ENCODE data around the gene A2ML1.
"Not testable (repeated sequence)": the region's sequence is repeated elsewhere in the genome, so short reads cannot be mapped to it uniquely, and the experiment has no call there.

Gene A2ML1

GRCh38 chr12:8822298-8822697 lies at the start of gene A2ML1:
TSS of gene A2ML1 (plus strand) at chr12:8822621. CDS start at chr12:8822652, 31 bp downstream.
- DNase-seq (ENCODE audit: low spot score): no peak

GRCh38 chr12:8773461-8773860 lies 49.0 kb upstream of the A2ML1 start:
- no peak for DNase-seq (ENCODE audit: low spot score)

GRCh38 chr12:8779281-8779680 lies 43.1 kb upstream of the A2ML1 start:
- DNase-seq (ENCODE audit: low spot score): no peak

GRCh38 chr12:8779862-8780261 lies 42.6 kb upstream of the A2ML1 start:
- DNase-seq (ENCODE audit: low spot score): no peak

- peak; percentile 27 for DNase-seq (ENCODE audit: low spot score)
Measured at GRCh38 chr12:8780389-8780788, 42.0 kb upstream of the A2ML1 start.

- no peak for DNase-seq (ENCODE audit: low spot score)
Measured at GRCh38 chr12:8781381-8782127, 40.9 kb upstream of the A2ML1 start.

- no peak for DNase-seq (ENCODE audit: low spot score)
Measured at GRCh38 chr12:8784290-8784888, 38.0 kb upstream of the A2ML1 start.

GRCh38 chr12:8785499-8785898 lies 36.9 kb upstream of the A2ML1 start:
- no peak for DNase-seq (ENCODE audit: low spot score)

- DNase-seq (ENCODE audit: low spot score): not testable (repeated sequence)
Measured at GRCh38 chr12:8787206-8787605, 35.2 kb upstream of the A2ML1 start.

- not testable (repeated sequence) for DNase-seq (ENCODE audit: low spot score)
Measured at GRCh38 chr12:8788706-8789105, 33.7 kb upstream of the A2ML1 start.

GRCh38 chr12:8789341-8790013 lies 32.9 kb upstream of the A2ML1 start:
- not testable (repeated sequence) for DNase-seq (ENCODE audit: low spot score)

- DNase-seq (ENCODE audit: low spot score): not testable (repeated sequence)
Measured at GRCh38 chr12:8793226-8793625, 29.2 kb upstream of the A2ML1 start.

GRCh38 chr12:8794611-8795010 lies 27.8 kb upstream of the A2ML1 start:
- not testable (repeated sequence) for DNase-seq (ENCODE audit: low spot score)

- DNase-seq (ENCODE audit: low spot score): no peak
Measured at GRCh38 chr12:8796831-8797626, 25.4 kb upstream of the A2ML1 start.

GRCh38 chr12:8801213-8801612 lies 21.2 kb upstream of the A2ML1 start:
- not testable (repeated sequence) for DNase-seq (ENCODE audit: low spot score)

- DNase-seq (ENCODE audit: low spot score): not testable (repeated sequence)
Measured at GRCh38 chr12:8804833-8805232, 17.6 kb upstream of the A2ML1 start.

GRCh38 chr12:8805487-8805886 lies 16.9 kb upstream of the A2ML1 start:
- not testable (repeated sequence) for DNase-seq (ENCODE audit: low spot score)

- not testable (repeated sequence) for DNase-seq (ENCODE audit: low spot score)
Measured at GRCh38 chr12:8807084-8807483, 15.3 kb upstream of the A2ML1 start.

- DNase-seq (ENCODE audit: low spot score): not testable (repeated sequence)
Measured at GRCh38 chr12:8810112-8810511, 12.3 kb upstream of the A2ML1 start.

GRCh38 chr12:8813572-8814357 lies 8.7 kb upstream of the A2ML1 start:
- no peak for DNase-seq (ENCODE audit: low spot score)

- no peak for DNase-seq (ENCODE audit: low spot score)
Measured at GRCh38 chr12:8816448-8817050, 5.9 kb upstream of the A2ML1 start.
